Thyroid gland (tissue), 4 donors: ENCODE measurements around the gene SELL. TPM values are rescaled to one million over a fixed set of nuclear protein-coding genes. Genes with fewer than 3 reads are reported as not detected.

Source experiments
- DNase-seq, 2 donors: peaks; one replicate each; pipeline ENCODE4 v3.0.0-alpha.2; 2019
- H3K27ac ChIP-seq, 3 donors: fragments of 200-600 bp; sonication (generic); 1 replicate in 2 of 3; 2 replicates in 1 of 3; pipeline ENCODE4 v1.5.1; 2016 to 2019; ENCODE audit warnings: mild to moderate bottlenecking in 1 of 3, moderate library complexity in 1 of 3
- H3K27me3 ChIP-seq: fragments of 200-600 bp; sonication (generic); one replicate; pipeline ENCODE4 v1.5.1; 2019
- H3K36me3 ChIP-seq, 2 donors: fragments of 200-600 bp; sonication (generic); one replicate each; pipeline ENCODE4 v1.5.1; 2016 to 2019
- H3K4me1 ChIP-seq, 2 donors: fragments of 200-600 bp; sonication (generic); one replicate each; pipeline ENCODE4 v1.5.1; 2017 to 2019
- H3K4me3 ChIP-seq, 3 donors: fragments of 200-600 bp; sonication (generic); replicated peaks in 1 of 3; 1 replicate in 2 of 3; 2 replicates in 1 of 3; pipeline ENCODE4 v1.5.1; 2016; ENCODE audit warnings: mild to moderate bottlenecking in 1 of 3
- H3K9me3 ChIP-seq: fragments of 200-600 bp; sonication (generic); one replicate; pipeline ENCODE4 v1.5.1; 2017
- POLR2A ChIP-seq, 2 donors: fragments of 450-650 bp; IDR thresholded peaks; one replicate each; pipeline ENCODE4 v1.6.1; 2017; ENCODE audit warnings: antibody characterized with exemption in 2 of 2, mild to moderate bottlenecking in 2 of 2, moderate library complexity in 1 of 2
- WGBS, 2 donors: methylation state at CpG; one replicate each; pipeline ENCODE4 v1.1.5; 2017; 5-methylcytosine and 5-hydroxymethylcytosine counted together
- intact Hi-C: fragments of 100-400 bp; cut with DNase I; formaldehyde crosslinking; loops from one replicate; pipeline ENCODE4 v1.15.1; 2023
- total RNA-seq, 4 donors: library from RNA; depleted of rRNA; stranded (reverse); fragments of >200 nt; gene quantifications; one replicate each; pipeline ENCODE4 v1.2.3, GENCODE V29; 2016
- TF ChIP-seq, protein P1 (sequence below), 6 experiments: fragments of 200-600 bp in 3 of 6; fragments of 450-650 bp in 3 of 6; sonication (generic) in 3 of 6; IDR thresholded peaks; one replicate each; pipeline ENCODE4 v1.5.1; 2016 to 2019; ENCODE audit warnings: antibody characterized with exemption in 6 of 6, mild to moderate bottlenecking in 2 of 6, inconsistent platforms in 1 of 6, moderate library complexity in 1 of 6

SELL gene
- 1 to 10 TPM in 3 of 4 donors, under 1 TPM in 1; 0.45 to 4.2 (median 1.7) TPM for total RNA-seq

DNA sequence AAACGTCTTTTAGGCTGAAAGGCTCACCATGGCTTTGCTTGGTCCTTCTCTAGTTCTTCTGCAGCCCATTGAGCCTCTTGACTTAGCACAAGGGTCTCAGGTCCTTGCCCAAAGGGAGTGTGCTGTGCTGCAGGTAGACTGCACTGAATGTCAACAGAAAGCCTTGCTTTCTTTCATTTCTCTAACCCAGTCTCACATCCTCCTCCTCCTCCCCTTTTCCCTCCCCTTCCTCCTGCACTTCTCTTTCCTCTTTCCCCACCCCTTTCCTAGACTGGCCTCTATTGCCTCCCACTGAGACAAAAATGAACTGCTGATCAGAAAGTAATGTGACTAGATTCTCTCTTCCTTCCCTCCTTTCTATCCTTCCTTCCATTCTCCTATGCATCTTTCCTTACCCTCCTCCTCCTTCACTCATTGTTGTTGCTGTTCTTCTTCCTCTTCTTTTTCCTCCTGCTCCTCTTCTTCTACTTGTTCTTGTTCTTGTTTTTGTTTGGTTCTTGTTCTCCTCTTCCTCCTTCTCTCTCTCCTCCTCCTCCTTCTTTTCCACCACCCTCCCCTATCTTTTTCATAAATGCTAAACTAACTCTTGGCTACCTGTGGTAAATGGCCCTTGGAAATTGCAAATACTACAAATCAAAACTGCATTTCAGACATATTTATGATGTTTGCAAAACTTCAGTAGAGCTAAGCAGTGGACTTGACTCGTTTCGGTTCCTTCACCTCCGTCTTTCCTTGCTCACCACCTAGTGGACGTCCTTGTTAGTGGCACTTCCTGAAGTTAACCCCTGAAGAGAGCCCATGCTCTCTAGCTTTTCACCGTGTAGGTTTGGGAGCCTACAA, at the start of gene SELL:
SELL (minus strand) TSS at position 152 of the 840 bp plus-strand sequence; CDS start at position 30, 122 bp downstream.
- WGBS, 2 donors, result 6 to 14% methylated on average over 6 of the region's 6 CpGs
- no peak for TF ChIP-seq POLR2A (IDR thresholded peaks at IDR 0.05)
- TF ChIP-seq, protein P1, sequence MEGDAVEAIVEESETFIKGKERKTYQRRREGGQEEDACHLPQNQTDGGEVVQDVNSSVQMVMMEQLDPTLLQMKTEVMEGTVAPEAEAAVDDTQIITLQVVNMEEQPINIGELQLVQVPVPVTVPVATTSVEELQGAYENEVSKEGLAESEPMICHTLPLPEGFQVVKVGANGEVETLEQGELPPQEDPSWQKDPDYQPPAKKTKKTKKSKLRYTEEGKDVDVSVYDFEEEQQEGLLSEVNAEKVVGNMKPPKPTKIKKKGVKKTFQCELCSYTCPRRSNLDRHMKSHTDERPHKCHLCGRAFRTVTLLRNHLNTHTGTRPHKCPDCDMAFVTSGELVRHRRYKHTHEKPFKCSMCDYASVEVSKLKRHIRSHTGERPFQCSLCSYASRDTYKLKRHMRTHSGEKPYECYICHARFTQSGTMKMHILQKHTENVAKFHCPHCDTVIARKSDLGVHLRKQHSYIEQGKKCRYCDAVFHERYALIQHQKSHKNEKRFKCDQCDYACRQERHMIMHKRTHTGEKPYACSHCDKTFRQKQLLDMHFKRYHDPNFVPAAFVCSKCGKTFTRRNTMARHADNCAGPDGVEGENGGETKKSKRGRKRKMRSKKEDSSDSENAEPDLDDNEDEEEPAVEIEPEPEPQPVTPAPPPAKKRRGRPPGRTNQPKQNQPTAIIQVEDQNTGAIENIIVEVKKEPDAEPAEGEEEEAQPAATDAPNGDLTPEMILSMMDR (IDR thresholded peaks at IDR 0.05), result peak; percentile 23 to 75 (median 62)
- intact Hi-C loops, result no loop called here
- peak; percentile 56 to 59 for DNase-seq
- Histone ChIP-seq H3K9me3 (no peaks in the 10 kb centered on the region), H3K27ac (no peak within 1 kb of the TSS), H3K4me1 (no peaks in the 10 kb centered on the region), H3K36me3 (no peaks in the 10 kb centered on the region), H3K27me3 (no peaks in the 10 kb centered on the region), H3K4me3 (no peak within 1 kb of the TSS)

- no peak for TF ChIP-seq POLR2A (IDR thresholded peaks at IDR 0.05)
- TF ChIP-seq, protein P1 (IDR thresholded peaks at IDR 0.05), result no peak
- Histone ChIP-seq H3K27ac (no peak overlapping the region), H3K4me3 (no peak overlapping the region), H3K4me1 (no peaks in the 10 kb centered on the region), H3K9me3 (no peaks in the 10 kb centered on the region), H3K36me3 (no peaks in the 10 kb centered on the region), H3K27me3 (no peaks in the 10 kb centered on the region)
- intact Hi-C loops, result no loop called here
- DNase-seq, result no peak
- 85 to 89% methylated on average over 3 of the region's 3 CpGs for WGBS, 2 donors
These were observed 47.6 kb upstream of the SELL start for GRCh38 chr1:169759038-169759437.

- Histone ChIP-seq H3K9me3 (no peaks in the 10 kb centered on the region), H3K27ac (no peak overlapping the region), H3K4me1 (no peaks in the 10 kb centered on the region), H3K36me3 (no peaks in the 10 kb centered on the region), H3K27me3 (no peaks in the 10 kb centered on the region), H3K4me3 (no peak overlapping the region)
- WGBS, 2 donors, result 72 to 73% methylated on average over 4 of the region's 4 CpGs
- TF ChIP-seq POLR2A (IDR thresholded peaks at IDR 0.05), result no peak
- TF ChIP-seq, protein P1 (IDR thresholded peaks at IDR 0.05), result no peak
- DNase-seq, result no peak
- intact Hi-C loops, result no loop called here
These were observed 42.1 kb upstream of the SELL start for GRCh38 chr1:169753549-169753948.

DNA sequence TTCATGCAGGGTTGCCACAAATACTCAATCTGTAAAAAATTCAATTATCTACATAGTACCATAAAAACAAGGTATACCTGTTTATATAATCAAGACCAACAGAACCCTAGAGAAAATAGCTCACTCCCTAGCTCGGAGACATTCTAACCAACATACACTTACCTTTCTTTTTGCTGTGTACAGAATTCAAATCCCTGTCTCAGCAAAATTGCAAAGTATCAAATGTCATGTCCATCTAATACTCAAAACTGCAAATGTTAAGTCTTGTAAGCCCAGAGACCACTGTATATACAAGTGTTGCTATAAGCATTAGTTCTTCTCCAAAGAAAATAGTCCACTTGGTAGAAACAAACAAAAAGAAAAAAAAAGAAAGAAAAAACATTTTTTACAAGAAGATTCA, 38.6 kb upstream of the SELL start:
- no peak overlapping the region for H3K27ac ChIP-seq
- no peak for DNase-seq
- no peaks in the 10 kb centered on the region for H3K9me3 ChIP-seq
- no peak overlapping the region for H3K4me3 ChIP-seq
- H3K4me1 ChIP-seq, result no peaks in the 10 kb centered on the region
- 71 to 79% methylated on average over 1 of the region's 1 CpG for WGBS, 2 donors
- TF ChIP-seq, protein P1 (IDR thresholded peaks at IDR 0.05), result no peak
- TF ChIP-seq POLR2A (IDR thresholded peaks at IDR 0.05), result no peak
- no peaks in the 10 kb centered on the region for H3K27me3 ChIP-seq
- H3K36me3 ChIP-seq, result no peaks in the 10 kb centered on the region
- intact Hi-C loops, result no loop called here

DNA sequence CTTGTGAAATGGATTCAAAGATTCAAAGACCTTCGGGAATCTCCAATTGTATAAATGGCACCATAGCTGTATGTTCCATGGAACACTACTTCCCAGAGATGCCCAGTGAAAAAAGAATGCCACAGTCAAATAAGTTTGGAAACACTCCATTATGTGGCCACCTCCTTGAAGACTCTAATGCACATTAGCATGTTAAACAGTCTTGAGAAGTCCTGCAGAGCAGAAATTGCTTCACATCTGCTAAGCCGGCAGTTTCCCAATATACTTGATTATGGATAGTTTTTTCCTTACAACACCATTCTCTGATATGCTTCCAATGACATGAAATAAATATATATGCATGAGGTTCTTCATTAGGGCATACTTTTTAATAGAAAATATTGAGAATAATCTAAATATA, 35.1 kb upstream of the SELL start:
- 90 to 95% methylated on average over 2 of the region's 2 CpGs for WGBS, 2 donors
- DNase-seq, result no peak
- TF ChIP-seq, protein P1 (IDR thresholded peaks at IDR 0.05), result no peak
- TF ChIP-seq POLR2A (IDR thresholded peaks at IDR 0.05), result no peak
- Histone ChIP-seq H3K4me1 (peaks cover 3 to 6% of the 10 kb centered on the region in 2 donors), H3K4me3 (no peak overlapping the region), H3K27ac (no peak overlapping the region), H3K27me3 (no peaks in the 10 kb centered on the region), H3K36me3 (no peaks in the 10 kb centered on the region), H3K9me3 (no peaks in the 10 kb centered on the region)
- intact Hi-C loops, result no loop called here
